ENCODE data around the gene CREG1.

The CREG1 gene

DNA sequence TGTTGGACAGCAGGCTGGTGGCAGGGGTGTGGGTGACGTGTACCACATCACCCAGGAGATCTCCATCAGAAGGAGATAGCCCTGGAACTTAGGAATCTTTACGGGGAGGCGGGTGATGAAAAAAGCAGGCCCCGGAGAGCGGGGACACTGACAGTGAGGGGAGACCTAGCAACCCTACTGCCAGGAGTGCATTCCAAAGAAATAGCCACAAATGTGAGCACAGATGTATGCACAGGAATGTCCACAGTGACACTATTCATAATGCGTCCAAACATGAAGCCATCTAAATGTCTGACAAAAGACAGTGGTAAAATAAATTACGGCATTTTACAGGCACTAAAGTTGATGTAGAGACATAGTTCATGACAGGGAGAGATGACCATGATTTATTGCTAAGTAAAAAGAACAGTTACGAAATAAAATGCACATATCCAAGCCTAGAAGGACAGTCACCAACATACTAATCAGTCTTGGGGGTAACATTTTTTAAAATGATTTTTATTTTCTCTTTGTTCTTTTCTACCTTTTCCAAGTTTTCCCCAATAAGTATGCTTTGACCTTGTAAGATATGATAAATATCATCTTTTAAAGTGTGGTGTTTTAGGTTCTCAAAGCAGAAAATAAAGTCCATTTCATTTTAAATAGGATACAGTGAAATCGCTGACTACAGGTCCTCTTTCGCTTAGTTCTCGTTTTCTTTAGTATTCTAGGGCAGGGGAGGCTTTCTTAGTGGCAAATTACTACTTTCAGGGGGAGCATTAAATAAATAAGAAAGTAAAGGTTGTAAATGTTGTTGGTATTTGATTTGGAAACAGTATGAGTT, 56.6 kb downstream of the CREG1 start:
- H3K36me3 ChIP-seq (ENCODE audit: control insufficient read depth in 2 of 2, insufficient read depth in 1 of 2, low read length in 2 of 2) = no peaks in the 10 kb centered on the region
- POLR2A ChIA-PET = no interaction called here
- no peaks in the 10 kb centered on the region for H3K4me1 ChIP-seq (ENCODE audit: control insufficient read depth, insufficient read depth, low read length)
- H3K9me3 ChIP-seq (ENCODE audit: control insufficient read depth, insufficient read depth, low read depth, low read length) = no peaks in the 10 kb centered on the region
- H3K27ac ChIP-seq (ENCODE audit: extremely low read depth, low read depth, low read length) = no peak overlapping the region
- CTCF ChIA-PET = interaction anchor here (0.7 to 1.4 kb wide), 2 partner anchors 17 to 229 kb away, joined by 4 read pairs; no protein-coding TSS in a partner anchor
- no peak overlapping the region for H3K4me3 ChIP-seq (ENCODE audit: low read depth, low read length)
- no peak for TF ChIP-seq ZFP69B (tag by site-specific recombination; IDR thresholded peaks at IDR 0.05)

DNA sequence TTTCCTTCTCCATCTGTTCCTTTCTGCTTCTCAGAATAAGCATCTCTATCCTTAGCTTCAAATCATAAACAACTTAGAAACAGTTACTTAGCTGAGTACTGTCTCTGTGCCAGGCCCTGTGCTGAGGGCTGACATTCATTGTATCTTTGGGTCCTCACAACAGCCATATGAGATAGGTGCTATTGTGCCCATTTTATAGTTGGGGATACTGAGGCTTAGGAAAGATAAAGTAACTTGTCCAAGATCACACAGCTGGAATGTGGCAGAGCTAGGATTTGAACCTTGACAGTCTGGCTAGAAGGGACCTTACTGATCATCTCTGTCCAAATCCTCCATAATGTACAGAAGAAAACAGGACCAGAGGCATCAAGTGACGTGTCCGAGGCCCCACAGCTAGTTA, 60.2 kb downstream of the CREG1 start:
- ChIA-PET CTCF (interaction anchor here (0.6 to 0.7 kb wide), 2 partner anchors 42 to 202 kb away, joined by 3 read pairs; no protein-coding TSS in a partner anchor), POLR2A (no interaction called here)
- TF ChIP-seq ZNF658 (tag by site-specific recombination; IDR thresholded peaks at IDR 0.05) (no peak), ZNF394 (tag by site-specific recombination; IDR thresholded peaks at IDR 0.05; ENCODE audit: borderline replicate concordance) (no peak), ZNF560 (tag by site-specific recombination; IDR thresholded peaks at IDR 0.05; ENCODE audit: borderline replicate concordance) (no peak), ZNF514 (tag by site-specific recombination; IDR thresholded peaks at IDR 0.05) (no peak), ZBTB6 (tag by site-specific recombination; IDR thresholded peaks at IDR 0.05) (no peak), ZFP41 (tag by site-specific recombination; IDR thresholded peaks at IDR 0.05; ENCODE audit: borderline replicate concordance) (no peak), ZNF416 (tag by site-specific recombination; IDR thresholded peaks at IDR 0.05) (no peak), ZNF423 (tag by site-specific recombination; IDR thresholded peaks at IDR 0.05) (no peak)
- TF ChIP-seq, protein P1, sequence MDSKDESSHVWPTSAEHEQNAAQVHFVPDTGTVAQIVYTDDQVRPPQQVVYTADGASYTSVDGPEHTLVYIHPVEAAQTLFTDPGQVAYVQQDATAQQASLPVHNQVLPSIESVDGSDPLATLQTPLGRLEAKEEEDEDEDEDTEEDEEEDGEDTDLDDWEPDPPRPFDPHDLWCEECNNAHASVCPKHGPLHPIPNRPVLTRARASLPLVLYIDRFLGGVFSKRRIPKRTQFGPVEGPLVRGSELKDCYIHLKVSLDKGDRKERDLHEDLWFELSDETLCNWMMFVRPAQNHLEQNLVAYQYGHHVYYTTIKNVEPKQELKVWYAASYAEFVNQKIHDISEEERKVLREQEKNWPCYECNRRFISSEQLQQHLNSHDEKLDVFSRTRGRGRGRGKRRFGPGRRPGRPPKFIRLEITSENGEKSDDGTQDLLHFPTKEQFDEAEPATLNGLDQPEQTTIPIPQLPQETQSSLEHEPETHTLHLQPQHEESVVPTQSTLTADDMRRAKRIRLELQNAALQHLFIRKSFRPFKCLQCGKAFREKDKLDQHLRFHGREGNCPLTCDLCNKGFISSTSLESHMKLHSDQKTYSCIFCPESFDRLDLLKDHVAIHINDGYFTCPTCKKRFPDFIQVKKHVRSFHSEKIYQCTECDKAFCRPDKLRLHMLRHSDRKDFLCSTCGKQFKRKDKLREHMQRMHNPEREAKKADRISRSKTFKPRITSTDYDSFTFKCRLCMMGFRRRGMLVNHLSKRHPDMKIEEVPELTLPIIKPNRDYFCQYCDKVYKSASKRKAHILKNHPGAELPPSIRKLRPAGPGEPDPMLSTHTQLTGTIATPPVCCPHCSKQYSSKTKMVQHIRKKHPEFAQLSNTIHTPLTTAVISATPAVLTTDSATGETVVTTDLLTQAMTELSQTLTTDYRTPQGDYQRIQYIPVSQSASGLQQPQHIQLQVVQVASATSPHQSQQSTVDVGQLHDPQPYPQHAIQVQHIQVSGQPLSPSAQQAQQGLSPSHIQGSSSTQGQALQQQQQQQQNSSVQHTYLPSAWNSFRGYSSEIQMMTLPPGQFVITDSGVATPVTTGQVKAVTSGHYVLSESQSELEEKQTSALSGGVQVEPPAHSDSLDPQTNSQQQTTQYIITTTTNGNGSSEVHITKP (tag by site-specific recombination; IDR thresholded peaks at IDR 0.05) = no peak
- Histone ChIP-seq H3K9me3 (ENCODE audit: control insufficient read depth, insufficient read depth, low read depth, low read length) (no peaks in the 10 kb centered on the region), H3K27ac (ENCODE audit: extremely low read depth, low read depth, low read length) (no peak overlapping the region), H3K4me1 (ENCODE audit: control insufficient read depth, insufficient read depth, low read length) (no peaks in the 10 kb centered on the region), H3K4me3 (ENCODE audit: low read depth, low read length) (no peak overlapping the region), H3K36me3 (ENCODE audit: control insufficient read depth in 2 of 2, insufficient read depth in 1 of 2, low read length in 2 of 2) (no peaks in the 10 kb centered on the region)

GRCh38 chr1:167492481-167492910, 61.1 kb downstream of the CREG1 start:
- CTCF ChIA-PET = interaction anchor here (0.6 to 0.7 kb wide), 3 partner anchors 43 to 167 kb away, joined by 3 to 5 read pairs (median 3); no protein-coding TSS in a partner anchor
- H3K27ac ChIP-seq (ENCODE audit: extremely low read depth, low read depth, low read length) = no peak overlapping the region
- no peaks in the 10 kb centered on the region for H3K9me3 ChIP-seq (ENCODE audit: control insufficient read depth, insufficient read depth, low read depth, low read length)
- H3K36me3 ChIP-seq (ENCODE audit: control insufficient read depth in 2 of 2, insufficient read depth in 1 of 2, low read length in 2 of 2) = no peaks in the 10 kb centered on the region
- H3K4me1 ChIP-seq (ENCODE audit: control insufficient read depth, insufficient read depth, low read length) = no peaks in the 10 kb centered on the region
- H3K4me3 ChIP-seq (ENCODE audit: low read depth, low read length) = no peak overlapping the region
- POLR2A ChIA-PET = no interaction called here
- TF ChIP-seq ZBTB17 (tag by site-specific recombination; IDR thresholded peaks at IDR 0.05) = no peak
